ENCODE measurements around the gene ARL10. TPM values are rescaled to one million over a fixed set of nuclear protein-coding genes. Genes with fewer than 3 reads are reported as not detected.
A peak's percentile ranks its signal among the peaks of the same experiment; 100 is the strongest.

The ARL10 gene, protein sequence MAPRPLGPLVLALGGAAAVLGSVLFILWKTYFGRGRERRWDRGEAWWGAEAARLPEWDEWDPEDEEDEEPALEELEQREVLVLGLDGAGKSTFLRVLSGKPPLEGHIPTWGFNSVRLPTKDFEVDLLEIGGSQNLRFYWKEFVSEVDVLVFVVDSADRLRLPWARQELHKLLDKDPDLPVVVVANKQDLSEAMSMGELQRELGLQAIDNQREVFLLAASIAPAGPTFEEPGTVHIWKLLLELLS
- total RNA-seq: 10 to 100 TPM; 12.9 to 14.0 TPM
- 2.1 TPM for polyA plus RNA-seq

DNA sequence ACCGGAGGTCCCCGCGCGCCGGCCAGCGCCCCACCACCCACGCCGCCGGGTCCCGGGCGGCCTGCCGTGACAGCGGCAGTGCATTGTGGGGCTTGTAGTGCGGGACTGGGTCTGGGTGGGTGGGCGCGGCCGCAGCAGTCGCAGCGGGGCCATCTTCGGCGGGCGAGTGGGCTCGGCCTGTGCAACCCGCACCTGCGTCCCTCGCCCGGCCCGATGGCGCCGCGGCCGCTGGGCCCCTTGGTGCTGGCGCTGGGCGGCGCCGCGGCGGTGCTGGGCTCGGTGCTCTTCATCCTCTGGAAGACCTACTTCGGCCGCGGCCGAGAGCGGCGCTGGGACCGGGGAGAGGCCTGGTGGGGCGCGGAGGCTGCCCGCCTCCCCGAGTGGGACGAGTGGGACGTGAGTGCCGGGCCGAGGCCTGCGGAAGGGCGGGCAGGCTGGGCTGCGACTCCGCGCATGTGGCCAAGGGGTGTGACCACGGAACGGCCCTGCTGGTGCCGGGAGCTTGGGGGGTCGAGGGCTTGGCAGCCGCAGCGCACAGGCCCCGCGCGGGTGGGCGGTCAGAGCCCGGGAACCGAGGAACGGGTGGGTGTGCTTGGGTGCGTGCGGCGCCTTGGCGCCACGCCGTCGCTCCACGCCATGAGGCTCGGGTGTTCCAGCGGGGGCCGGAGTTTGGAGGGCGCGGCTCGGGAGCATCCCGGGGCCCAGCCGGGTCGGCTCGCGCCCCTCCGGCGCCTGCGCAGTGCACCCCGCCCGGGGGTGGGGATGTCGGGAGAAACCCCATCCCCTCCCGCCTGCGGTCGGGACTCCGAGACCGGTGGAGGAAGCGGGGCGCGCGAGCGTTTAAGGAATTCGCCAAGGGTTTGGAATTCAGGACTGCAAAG lies at the start of gene ARL10:
ARL10 (plus strand) TSS at position 137 of the 881 bp plus-strand sequence; CDS start at position 214, 77 bp downstream.
- Histone ChIP-seq H3K9me3 (ENCODE audit: low read length) (no peaks in the 10 kb centered on the region), H3K4me3 (ENCODE audit: low read length) (peak within 1 kb of the TSS; percentile 78), H3K27me3 (ENCODE audit: insufficient read depth, low read length, poor library complexity, severe bottlenecking) (no peaks in the 10 kb centered on the region), H3K27ac (ENCODE audit: low read depth, low read length) (peak within 1 kb of the TSS; percentile 11), H3K4me1 (ENCODE audit: insufficient read depth, low read length) (peaks cover 15% of the 10 kb centered on the region), H3K36me3 (ENCODE audit: insufficient read depth, low read length) (no peaks in the 10 kb centered on the region)
- Mint-ChIP-seq H3K27ac (peak within 1 kb of the TSS in 6 of 8 donors; percentile 70 to 96 (median 76)), H3K9me3 (no peaks in the 10 kb centered on the region), H3K4me3 (peak within 1 kb of the TSS; percentile 74 to 86 (median 83)), H3K27me3 (no peaks in the 10 kb centered on the region), H3K4me1 (peaks cover 19 to 41% (median 33%) of the 10 kb centered on the region in 3 donors), H3K36me3 (peaks cover 0 to 33% (median 9%) of the 10 kb centered on the region in 3 donors)
- peak; percentile 40 to 67 (median 44) for DNase-seq
- ChIA-PET POLR2A (interaction anchor here (1.6 kb wide), 1 partner anchor 172 kb away, joined by 4 read pairs; the partner anchor contains the start of gene RNF44), CTCF (no interaction called here)

DNA sequence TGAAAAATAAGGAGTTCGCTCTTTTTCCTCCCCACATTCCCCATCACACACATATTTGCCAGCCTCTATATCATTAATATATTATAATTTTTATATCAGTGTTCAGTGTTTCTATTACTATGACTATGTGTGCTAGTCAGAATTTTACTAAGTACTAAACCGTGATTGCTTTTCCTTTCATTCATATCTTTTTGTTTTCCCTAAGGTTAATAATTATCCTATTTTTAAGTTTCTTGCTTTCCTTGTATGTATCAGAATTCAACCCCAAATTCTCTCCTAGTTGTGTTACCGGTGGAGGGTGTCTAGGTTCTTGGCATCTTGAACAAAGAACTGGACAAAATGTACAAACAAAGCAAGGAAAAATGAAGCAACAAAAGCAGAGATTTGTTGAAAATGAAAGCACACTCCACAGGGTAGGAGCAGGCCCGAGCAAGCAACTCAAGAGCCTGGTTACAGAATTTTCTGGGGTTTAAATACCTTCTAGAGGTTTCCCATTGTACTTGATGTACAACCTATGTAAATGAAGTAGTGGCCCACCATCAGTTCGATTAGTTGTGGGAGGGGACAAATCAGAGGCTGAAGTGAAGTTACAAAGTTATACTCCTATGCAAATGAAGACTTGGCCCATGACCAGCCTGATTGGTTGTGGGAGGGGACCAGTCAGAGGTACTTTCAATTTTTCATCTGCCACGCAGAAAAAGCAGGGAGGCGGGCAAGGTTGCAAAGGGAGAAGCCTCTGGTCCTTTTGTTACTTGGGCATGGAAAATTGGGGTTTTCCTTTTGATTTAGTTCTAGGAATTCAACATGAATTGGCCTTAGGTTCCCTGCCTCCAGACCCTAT lies 47.5 kb upstream of the ARL10 start:
- POLR2A ChIA-PET: no interaction called here
- H3K4me1 Mint-ChIP-seq: no peaks in the 10 kb centered on the region
- H3K36me3 Mint-ChIP-seq: peaks cover 0 to 62% (median 20%) of the 10 kb centered on the region in 3 donors
- Histone ChIP-seq H3K4me1 (ENCODE audit: insufficient read depth, low read length) (no peaks in the 10 kb centered on the region), H3K27ac (ENCODE audit: low read depth, low read length) (no peak overlapping the region), H3K9me3 (ENCODE audit: low read length) (no peaks in the 10 kb centered on the region), H3K36me3 (ENCODE audit: insufficient read depth, low read length) (peaks cover 8% of the 10 kb centered on the region), H3K27me3 (ENCODE audit: insufficient read depth, low read length, poor library complexity, severe bottlenecking) (no peaks in the 10 kb centered on the region), H3K4me3 (ENCODE audit: low read length) (no peak overlapping the region)
- no peak for DNase-seq
- H3K4me3 Mint-ChIP-seq: no peak overlapping the region
- peak overlapping the region in 3 of 8 donors; percentile 14 to 50 (median 29) for H3K27ac Mint-ChIP-seq
- H3K27me3 Mint-ChIP-seq: no peaks in the 10 kb centered on the region
- H3K9me3 Mint-ChIP-seq: no peaks in the 10 kb centered on the region
- CTCF ChIA-PET: no interaction called here

DNA sequence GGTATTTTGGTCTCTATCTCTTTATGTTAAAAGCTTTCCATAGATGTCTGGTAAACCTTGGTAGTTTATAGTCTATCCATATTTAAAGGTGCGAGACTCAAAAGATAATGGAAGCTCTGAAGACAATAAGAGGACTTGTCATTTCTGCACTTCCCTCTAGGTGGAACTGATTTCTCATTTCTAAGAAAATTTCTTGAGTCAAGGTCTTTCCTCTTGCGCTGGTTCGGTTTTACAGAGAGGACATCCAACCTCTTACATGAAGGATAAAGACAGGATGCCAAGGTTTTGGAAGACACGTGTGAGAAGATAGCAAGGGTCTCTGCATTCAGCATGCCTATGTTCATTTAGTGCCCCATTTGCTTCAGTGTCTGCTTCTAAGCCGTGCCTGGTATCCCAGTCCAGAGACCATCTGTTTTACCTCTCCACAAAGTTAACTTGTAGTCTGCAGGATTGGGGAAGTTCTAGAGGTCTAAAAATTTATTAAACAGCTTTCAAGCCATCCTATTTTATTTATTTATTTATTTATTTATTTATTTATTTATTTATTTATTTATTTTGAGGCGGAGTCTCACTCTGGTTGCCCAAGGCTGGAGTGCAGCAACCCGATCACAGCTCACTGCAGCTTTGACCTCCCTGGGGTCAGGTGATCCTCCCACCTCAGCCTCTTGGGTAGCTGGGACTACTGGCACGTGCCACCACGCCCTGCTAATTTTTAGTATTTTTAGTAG lies 45.3 kb upstream of the ARL10 start:
- POLR2A ChIA-PET: no interaction called here
- no peak for DNase-seq
- no peaks in the 10 kb centered on the region for H3K9me3 Mint-ChIP-seq
- no peak overlapping the region for H3K4me3 Mint-ChIP-seq
- no peak overlapping the region for H3K27ac ChIP-seq (ENCODE audit: low read depth, low read length)
- H3K9me3 ChIP-seq (ENCODE audit: low read length): no peaks in the 10 kb centered on the region
- H3K36me3 ChIP-seq (ENCODE audit: insufficient read depth, low read length): peaks cover 8% of the 10 kb centered on the region
- no peaks in the 10 kb centered on the region for H3K27me3 Mint-ChIP-seq
- peaks cover 3 to 58% (median 13%) of the 10 kb centered on the region in 3 donors for H3K36me3 Mint-ChIP-seq
- no peaks in the 10 kb centered on the region for H3K27me3 ChIP-seq (ENCODE audit: insufficient read depth, low read length, poor library complexity, severe bottlenecking)
- H3K4me3 ChIP-seq (ENCODE audit: low read length): no peak overlapping the region
- H3K4me1 ChIP-seq (ENCODE audit: insufficient read depth, low read length): no peaks in the 10 kb centered on the region
- H3K27ac Mint-ChIP-seq: no peak overlapping the region
- CTCF ChIA-PET: no interaction called here
- H3K4me1 Mint-ChIP-seq: no peaks in the 10 kb centered on the region

DNA sequence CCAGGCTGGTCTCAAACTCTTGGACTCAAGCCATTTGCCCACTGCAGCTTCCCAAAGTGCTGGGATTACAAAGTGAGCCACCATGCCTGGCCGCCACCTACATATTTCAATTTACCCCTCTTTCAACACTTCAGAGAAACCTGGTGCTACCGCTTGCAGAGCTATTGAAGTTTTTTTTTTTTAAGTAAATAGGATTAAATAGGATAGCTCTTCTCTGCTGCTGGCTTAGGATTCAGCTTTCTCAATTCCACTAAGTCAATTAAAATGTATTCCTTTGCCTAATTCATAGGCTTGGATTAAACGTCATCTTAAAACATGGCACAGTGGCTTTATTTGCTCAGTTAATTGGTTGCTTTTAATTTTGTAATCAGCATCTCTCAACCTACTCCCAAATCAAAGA lies 44.7 kb upstream of the ARL10 start:
- Histone ChIP-seq H3K36me3 (ENCODE audit: insufficient read depth, low read length) (peaks cover 8% of the 10 kb centered on the region), H3K9me3 (ENCODE audit: low read length) (no peaks in the 10 kb centered on the region), H3K27ac (ENCODE audit: low read depth, low read length) (no peak overlapping the region), H3K4me3 (ENCODE audit: low read length) (no peak overlapping the region), H3K27me3 (ENCODE audit: insufficient read depth, low read length, poor library complexity, severe bottlenecking) (no peaks in the 10 kb centered on the region), H3K4me1 (ENCODE audit: insufficient read depth, low read length) (no peaks in the 10 kb centered on the region)
- ChIA-PET CTCF (no interaction called here), POLR2A (no interaction called here)
- DNase-seq: no peak
- Mint-ChIP-seq H3K9me3 (no peaks in the 10 kb centered on the region), H3K27ac (peak overlapping the region in 1 of 8 donors; percentile 25), H3K36me3 (peaks cover 3 to 53% (median 11%) of the 10 kb centered on the region in 3 donors), H3K4me3 (no peak overlapping the region), H3K27me3 (no peaks in the 10 kb centered on the region), H3K4me1 (no peaks in the 10 kb centered on the region)

DNA sequence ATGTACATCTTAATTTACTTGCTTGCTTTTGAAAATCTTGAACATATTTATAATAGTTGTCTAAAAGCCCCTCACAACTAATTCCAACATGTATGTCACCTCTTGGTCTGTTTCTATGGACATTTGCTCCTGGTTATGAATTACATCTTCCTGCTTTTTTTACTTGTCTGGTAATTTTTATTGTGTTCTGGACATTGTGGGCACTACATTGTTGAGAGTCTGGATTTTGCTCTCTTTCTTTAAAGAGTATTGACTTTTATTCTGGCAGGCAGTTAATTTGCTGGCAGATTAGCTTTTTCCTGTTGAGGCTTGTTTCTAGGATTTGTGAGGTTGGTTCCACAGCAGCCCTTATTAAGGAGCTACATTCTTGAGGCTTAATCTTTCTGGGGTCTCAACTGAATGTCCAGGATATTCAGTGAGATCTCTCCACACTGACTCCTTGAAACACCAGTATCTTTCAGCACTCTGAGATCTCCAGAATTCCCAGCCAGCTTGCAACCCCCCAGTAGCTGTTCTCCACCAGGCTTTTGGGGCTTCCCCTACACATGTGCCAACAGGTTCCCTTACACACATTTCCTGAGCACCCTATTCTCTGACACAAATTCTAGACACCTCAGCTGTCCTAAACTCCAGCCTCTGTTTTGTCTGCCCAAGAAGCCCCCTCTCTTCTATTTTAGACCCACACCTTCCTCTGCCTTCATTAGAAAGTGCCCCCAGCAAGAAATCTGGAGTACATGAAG lies 31.1 kb upstream of the ARL10 start:
- Histone ChIP-seq H3K27me3 (ENCODE audit: insufficient read depth, low read length, poor library complexity, severe bottlenecking) (no peaks in the 10 kb centered on the region), H3K27ac (ENCODE audit: low read depth, low read length) (no peak overlapping the region), H3K36me3 (ENCODE audit: insufficient read depth, low read length) (peaks cover 17% of the 10 kb centered on the region), H3K4me3 (ENCODE audit: low read length) (no peak overlapping the region), H3K9me3 (ENCODE audit: low read length) (no peaks in the 10 kb centered on the region), H3K4me1 (ENCODE audit: insufficient read depth, low read length) (no peaks in the 10 kb centered on the region)
- no peak for DNase-seq
- POLR2A ChIA-PET: no interaction called here
- H3K27me3 Mint-ChIP-seq: peaks cover 0 to 1% of the 10 kb centered on the region in 2 donors
- H3K36me3 Mint-ChIP-seq: peaks cover 19 to 48% (median 26%) of the 10 kb centered on the region in 3 donors
- H3K27ac Mint-ChIP-seq: no peak overlapping the region
- H3K4me1 Mint-ChIP-seq: no peaks in the 10 kb centered on the region
- H3K9me3 Mint-ChIP-seq: peaks cover 3 to 11% (median 6%) of the 10 kb centered on the region in 5 donors
- H3K4me3 Mint-ChIP-seq: no peak overlapping the region
- CTCF ChIA-PET: no interaction called here

DNA sequence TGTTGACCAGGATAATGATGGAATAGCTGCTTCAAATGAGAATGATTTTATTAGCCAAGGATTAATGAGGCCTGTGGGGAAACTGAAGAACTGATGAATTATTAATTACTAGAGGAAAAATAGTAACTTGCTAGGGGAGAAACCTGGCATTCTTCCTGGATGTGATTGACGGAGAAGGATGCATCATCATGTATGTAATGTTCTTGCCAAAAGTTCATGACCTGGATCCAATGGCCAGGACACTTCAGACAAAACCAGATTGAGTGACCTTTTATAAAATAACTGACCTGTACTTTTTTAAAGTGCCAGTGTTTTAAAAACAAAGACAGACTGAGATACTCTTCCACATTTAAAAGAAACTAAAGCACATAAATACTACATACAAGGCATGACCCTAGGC lies 27.4 kb upstream of the ARL10 start:
- Mint-ChIP-seq H3K27ac (peak overlapping the region in 2 of 8 donors; percentile 5 to 55), H3K9me3 (peaks cover 3 to 11% (median 6%) of the 10 kb centered on the region in 5 donors), H3K36me3 (peaks cover 16 to 51% (median 28%) of the 10 kb centered on the region in 3 donors), H3K27me3 (peaks cover 0 to 1% of the 10 kb centered on the region in 2 donors), H3K4me1 (no peaks in the 10 kb centered on the region), H3K4me3 (no peak overlapping the region)
- H3K36me3 ChIP-seq (ENCODE audit: insufficient read depth, low read length): peaks cover 17% of the 10 kb centered on the region
- ChIA-PET POLR2A (no interaction called here), CTCF (no interaction called here)
- DNase-seq: no peak
- no peaks in the 10 kb centered on the region for H3K27me3 ChIP-seq (ENCODE audit: insufficient read depth, low read length, poor library complexity, severe bottlenecking)
- no peak overlapping the region for H3K4me3 ChIP-seq (ENCODE audit: low read length)
- no peak overlapping the region for H3K27ac ChIP-seq (ENCODE audit: low read depth, low read length)
- no peaks in the 10 kb centered on the region for H3K9me3 ChIP-seq (ENCODE audit: low read length)
- H3K4me1 ChIP-seq (ENCODE audit: insufficient read depth, low read length): no peaks in the 10 kb centered on the region

DNA sequence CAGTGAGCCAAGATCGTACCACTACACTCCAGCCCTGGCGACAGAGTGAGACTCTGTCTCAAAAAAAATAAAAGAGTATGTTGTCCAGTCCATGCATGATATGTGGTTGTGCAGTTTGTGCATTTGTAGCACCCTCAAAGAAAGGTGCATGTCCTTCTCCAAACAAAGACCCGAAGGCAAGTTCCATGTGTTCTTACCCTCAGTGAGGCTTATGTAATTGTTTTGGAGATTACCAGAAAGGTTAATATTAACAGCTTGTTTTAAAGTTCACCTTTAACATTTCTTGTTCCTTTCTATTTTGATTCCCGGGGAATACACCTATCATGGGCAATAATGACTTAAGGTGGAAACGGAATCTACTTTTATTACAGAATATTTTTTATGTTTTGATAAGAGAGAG lies 26.0 kb upstream of the ARL10 start:
- H3K4me1 ChIP-seq (ENCODE audit: insufficient read depth, low read length): no peaks in the 10 kb centered on the region
- POLR2A ChIA-PET: no interaction called here
- no peak overlapping the region for H3K27ac ChIP-seq (ENCODE audit: low read depth, low read length)

More for the DNA sequence above, 26.0 kb upstream of the ARL10 start:
- H3K4me3 ChIP-seq (ENCODE audit: low read length): no peak overlapping the region
- H3K4me1 Mint-ChIP-seq: no peaks in the 10 kb centered on the region
- H3K36me3 ChIP-seq (ENCODE audit: insufficient read depth, low read length): peaks cover 17% of the 10 kb centered on the region
- CTCF ChIA-PET: interaction anchor here (1.1 kb wide), 1 partner anchor 77 kb away, joined by 4 read pairs; no protein-coding TSS in a partner anchor
- no peak overlapping the region for H3K27ac Mint-ChIP-seq
- H3K27me3 Mint-ChIP-seq: peaks cover 0 to 1% of the 10 kb centered on the region in 2 donors
- H3K36me3 Mint-ChIP-seq: peaks cover 8 to 52% (median 24%) of the 10 kb centered on the region in 3 donors
- no peaks in the 10 kb centered on the region for H3K9me3 ChIP-seq (ENCODE audit: low read length)
- DNase-seq: no peak
- H3K9me3 Mint-ChIP-seq: peaks cover 0 to 3% (median 0%) of the 10 kb centered on the region in 5 donors
- no peak overlapping the region for H3K4me3 Mint-ChIP-seq
- H3K27me3 ChIP-seq (ENCODE audit: insufficient read depth, low read length, poor library complexity, severe bottlenecking): no peaks in the 10 kb centered on the region

All from CD8-positive, alpha-beta memory T cell (primary cell).